DOHH2 (cell line): ENCODE measurements around the gene DOCK4.

Source experiments
- EZH2phosphoT487 ChIP-seq: fragments of 200-600 bp; sonication (generic); IDR thresholded peaks from 2 replicates; pipeline ENCODE4 v1.6.1; 2017; ENCODE audit warnings: borderline replicate concordance, mild to moderate bottlenecking, antibody characterized with exemption, low read length, moderate library complexity, mixed read lengths
- TF ChIP-seq, protein P1 (sequence below): fragments of 200-600 bp; sonication (generic); IDR thresholded peaks from one replicate; pipeline ENCODE4 v1.5.1; 2014; ENCODE audit warnings: antibody characterized with exemption, mild to moderate bottlenecking, low read depth, low read length; ENCODE audit not compliant: poor library complexity, severe bottlenecking

DNA sequence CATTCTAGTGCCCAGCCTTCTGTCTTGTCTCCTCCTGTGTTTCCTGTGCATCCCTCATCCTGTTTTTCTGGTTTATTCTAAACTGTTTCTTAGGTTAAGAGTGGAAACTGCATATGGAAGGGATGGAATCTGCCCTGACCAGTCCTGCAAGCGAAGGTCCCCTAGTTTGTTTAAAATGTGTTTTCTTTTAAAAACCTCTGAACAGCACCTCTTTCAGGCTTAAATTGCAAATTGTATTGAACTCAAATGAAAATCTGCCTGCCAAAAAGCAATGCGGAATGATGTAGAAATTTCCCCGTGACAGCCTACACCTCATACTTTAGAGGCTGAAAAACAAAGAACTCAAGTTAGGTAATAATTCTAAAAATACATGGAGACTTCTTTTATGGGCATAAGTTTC lies 421.1 kb downstream of the DOCK4 start:
- TF ChIP-seq, protein P1, sequence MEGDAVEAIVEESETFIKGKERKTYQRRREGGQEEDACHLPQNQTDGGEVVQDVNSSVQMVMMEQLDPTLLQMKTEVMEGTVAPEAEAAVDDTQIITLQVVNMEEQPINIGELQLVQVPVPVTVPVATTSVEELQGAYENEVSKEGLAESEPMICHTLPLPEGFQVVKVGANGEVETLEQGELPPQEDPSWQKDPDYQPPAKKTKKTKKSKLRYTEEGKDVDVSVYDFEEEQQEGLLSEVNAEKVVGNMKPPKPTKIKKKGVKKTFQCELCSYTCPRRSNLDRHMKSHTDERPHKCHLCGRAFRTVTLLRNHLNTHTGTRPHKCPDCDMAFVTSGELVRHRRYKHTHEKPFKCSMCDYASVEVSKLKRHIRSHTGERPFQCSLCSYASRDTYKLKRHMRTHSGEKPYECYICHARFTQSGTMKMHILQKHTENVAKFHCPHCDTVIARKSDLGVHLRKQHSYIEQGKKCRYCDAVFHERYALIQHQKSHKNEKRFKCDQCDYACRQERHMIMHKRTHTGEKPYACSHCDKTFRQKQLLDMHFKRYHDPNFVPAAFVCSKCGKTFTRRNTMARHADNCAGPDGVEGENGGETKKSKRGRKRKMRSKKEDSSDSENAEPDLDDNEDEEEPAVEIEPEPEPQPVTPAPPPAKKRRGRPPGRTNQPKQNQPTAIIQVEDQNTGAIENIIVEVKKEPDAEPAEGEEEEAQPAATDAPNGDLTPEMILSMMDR, result no peak
- no peak for TF ChIP-seq EZH2phosphoT487
